Stimulated activated CD4-positive, alpha-beta T cell treated with anti-CD3 and anti-CD28 coated beads, Interleukin-4, amount 100 ng/mL, for 4 hours (primary cell): ENCODE measurements around the gene GPR37L1.

Source experiments
- DNase-seq, 2 experiments: peaks; one replicate each; pipeline ENCODE4 v3.0.0-alpha.2; 2020

Gene GPR37L1

DNA sequence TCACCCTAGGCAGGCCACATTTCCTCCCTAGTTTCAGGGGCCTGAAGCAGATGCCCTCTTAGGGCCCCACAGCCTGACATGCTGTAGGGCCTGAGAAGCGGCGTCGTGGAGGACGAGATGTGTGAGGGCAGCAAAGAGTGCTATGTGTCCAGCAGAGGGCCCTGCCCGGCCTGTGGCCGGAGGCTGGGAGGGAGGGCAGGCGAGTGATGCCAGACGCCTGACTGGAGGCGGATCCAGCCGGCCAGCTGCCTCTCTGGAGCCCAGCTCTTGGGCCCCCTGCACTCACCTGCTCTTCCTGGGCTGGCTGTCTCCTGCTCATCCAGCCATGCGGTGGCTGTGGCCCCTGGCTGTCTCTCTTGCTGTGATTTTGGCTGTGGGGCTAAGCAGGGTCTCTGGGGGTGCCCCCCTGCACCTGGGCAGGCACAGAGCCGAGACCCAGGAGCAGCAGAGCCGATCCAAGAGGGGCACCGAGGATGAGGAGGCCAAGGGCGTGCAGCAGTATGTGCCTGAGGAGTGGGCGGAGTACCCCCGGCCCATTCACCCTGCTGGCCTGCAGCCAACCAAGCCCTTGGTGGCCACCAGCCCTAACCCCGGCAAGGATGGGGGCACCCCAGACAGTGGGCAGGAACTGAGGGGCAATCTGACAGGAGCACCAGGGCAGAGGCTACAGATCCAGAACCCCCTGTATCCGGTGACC is at the start of gene GPR37L1:
GPR37L1 (plus strand) TSS at position 279 of the 697 bp plus-strand sequence; CDS start at position 326, 47 bp downstream.
- DNase-seq, result no peak

DNA sequence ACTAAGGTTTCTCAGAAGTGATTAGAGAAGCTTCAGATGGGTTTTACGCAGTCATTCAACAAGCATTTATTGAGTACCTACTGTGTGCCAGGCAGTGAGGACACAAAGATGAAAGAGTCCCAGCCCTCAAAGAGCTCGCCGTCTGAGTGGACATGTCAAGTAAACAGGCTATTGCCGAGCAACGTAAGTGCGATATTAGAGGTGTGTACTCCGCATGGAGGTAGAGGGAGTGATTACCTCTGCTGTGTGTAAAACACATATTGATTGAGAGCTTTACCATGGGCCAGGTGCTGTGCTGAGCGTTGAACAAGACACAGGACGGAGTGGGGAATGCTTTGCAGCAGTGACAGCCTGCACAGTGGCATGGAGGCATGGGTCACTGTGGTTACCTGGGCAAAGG is 49.5 kb upstream of the GPR37L1 start:
- no peak for DNase-seq

- DNase-seq, result no peak
These were observed 47.7 kb upstream of the GPR37L1 start for GRCh38 chr1:202074985-202075384.

DNA sequence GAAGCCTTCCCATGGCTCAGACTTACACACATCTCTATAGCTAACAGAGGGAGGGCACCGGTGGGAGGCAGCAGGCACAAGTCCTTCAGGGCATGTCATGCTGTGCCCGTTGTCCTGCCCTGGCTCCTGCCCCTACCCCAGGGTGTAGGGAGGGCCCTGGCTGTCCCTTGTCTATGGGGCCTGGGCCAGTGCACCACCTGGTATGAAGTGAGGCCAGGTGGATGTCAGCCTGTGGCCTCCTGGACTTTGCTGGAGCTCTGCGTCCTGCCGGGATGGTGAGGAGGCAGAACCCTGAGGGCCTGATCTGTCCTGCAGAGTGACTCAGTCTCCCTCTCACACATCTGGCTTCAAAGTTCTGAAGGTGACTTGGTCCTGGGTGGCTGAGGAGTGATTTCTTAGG is 47.3 kb upstream of the GPR37L1 start:
- no peak for DNase-seq

DNA sequence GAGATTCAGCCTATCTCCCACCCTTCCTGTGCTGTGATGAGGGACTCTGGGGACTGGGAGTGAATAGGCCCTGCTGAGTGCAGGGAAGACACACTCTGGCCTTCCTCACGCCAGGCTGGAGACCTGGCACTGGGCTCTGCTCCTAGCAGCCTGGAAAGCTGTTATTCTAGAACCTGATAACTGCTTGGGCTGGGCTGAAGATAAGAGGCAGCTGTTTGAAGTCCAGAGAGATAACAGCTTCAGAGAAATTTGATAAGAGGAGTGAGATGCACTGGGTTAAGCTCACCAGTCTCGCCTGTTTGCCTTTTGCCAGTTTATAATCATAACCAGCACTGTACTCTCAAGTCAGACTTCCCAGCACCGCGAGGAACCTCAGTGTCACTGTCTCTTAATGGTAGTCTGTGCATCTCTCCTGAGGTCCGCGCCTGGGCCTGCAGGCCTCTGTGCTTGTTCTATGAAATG is 46.6 kb upstream of the GPR37L1 start:
- DNase-seq, result no peak

DNA sequence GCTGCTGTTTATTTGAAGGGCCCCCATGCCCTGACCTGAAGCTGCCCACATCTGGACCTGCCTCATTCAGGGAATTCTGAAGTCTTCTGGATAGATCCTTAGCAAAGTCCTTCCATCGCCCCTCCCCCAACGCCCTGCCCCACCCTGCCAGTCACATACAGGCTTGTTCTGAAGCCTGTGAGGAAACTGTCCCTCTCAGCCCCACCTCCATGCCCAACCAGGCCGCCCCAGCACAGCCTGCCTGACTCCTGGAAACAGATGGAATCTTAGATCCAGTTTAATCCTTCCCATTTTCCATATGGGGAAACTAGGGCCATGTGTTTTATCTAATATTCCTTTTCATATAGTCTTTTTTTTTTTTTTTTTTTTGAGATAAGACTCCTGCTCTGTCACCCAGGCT is 44.5 kb upstream of the GPR37L1 start:
- no peak for DNase-seq

DNA sequence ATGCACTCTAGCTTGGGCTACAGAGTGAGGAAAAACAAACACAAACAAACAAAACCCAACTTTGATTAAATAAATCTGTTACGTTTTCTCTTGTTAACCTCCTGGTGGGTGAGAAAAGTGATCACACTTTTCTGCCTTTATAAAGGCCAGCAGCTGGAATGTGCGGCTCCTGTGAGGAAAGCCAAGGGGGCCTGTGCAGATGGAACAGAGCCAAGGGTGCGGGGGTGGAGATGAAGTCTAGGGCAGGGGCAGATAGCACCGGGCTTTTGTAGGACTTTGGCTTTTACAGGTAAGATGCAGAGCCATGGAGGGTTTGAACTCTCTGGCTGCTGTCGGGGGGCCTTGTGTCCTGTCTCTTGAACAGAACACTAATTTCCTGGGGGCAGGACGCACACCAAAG is 40.7 kb upstream of the GPR37L1 start:
- no peak for DNase-seq

DNA sequence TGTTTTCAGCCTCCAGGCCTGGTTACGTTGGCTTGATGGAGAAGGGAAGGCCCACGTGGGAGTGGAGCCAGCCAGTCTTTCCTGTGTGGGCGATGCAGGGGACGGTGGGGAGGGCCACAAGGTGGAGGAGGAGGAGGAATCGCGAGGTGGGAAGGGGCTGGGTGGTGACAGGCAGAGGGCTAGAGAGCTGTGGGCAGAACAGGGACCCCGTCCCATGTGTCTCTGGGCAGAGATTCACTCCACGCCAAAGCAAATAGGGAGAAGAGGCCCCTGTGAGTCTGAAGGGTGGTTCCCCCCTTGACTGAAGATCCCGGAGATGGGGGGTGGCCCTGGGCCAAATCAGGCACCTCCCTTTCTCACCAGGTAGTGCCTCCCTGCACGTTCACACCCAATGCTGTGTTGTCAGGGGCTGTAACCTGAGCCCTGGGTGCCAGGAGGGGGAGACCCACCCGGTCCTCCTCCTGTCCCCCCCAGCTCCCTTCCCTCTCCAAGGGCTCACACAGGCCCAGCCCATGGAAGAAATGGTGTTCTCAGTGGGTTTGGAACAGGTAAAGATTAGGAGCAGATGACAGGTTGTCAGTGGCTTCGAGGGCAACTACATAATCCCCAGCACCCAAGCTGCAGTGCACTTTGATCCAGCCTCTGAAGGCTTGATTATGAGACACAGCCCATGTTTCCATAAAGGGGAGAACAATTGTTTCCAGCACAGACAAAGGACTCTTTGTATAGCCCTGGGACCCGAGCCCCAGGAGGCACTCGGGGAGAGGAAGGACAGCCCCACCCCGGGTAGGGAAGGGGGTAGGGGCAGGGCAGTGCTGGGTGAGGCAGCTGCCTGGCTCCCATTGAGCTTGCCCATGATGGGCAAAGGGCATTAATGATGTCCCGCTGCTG is 37.7 kb upstream of the GPR37L1 start:
- no peak for DNase-seq

DNA sequence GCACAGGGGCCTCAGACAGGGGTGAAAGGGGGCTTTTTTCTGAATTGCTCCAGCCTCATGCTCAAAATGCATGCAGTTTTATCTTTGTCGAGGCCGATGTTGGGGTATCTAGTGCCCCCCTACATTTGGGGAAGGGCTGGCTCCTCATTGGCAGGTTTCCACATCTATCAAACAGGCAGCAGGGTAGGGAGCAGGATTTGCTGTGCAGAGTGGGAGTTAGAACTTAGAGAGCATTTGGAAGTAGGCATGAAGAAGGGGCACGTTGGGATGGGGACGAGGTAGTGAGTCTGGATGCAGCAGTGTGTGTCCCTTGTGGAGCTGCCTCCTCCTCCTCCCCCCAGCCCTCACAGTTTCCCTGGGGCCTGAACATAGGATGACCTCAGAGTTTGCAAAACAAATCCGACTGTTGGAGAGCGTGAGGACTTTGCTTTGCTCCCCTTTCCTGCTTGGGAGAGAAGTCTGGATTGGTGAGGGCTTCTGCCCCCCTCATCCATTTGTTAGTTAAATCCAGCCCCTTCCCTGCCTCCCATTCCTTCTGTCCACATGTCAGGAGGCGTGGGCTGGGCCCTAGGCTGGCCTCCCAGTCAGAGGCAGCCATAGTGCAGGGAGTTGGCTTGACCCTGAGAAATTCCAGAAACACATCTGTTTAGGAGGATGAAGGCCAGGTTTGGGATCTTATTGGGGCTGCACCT is 36.9 kb upstream of the GPR37L1 start:
- DNase-seq, result no peak

GRCh38 chr1:202086579-202087350 is 36.0 kb upstream of the GPR37L1 start:
- no peak for DNase-seq

DNA sequence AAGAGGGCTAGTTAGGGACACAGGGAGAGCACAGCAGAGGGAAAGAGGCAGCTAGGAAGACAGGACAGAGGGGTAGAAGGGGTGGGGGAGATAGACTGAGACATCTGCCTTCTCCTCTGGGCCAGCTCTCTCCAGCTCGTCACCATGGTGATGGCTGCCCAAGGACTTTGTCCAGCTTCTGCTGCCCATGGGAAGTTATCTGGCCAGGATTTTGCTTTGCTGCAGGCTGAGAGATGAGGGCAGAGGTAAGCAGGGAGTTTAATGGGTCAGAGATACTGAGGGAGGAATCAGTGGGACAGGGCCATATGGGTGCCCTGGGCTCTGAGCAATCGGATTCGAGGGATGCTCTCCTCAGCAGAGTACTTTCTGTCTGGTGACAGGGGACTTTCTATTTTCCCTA is 34.5 kb upstream of the GPR37L1 start:
- DNase-seq, result no peak

GRCh38 chr1:202090994-202091393 is 31.7 kb upstream of the GPR37L1 start:
- no peak for DNase-seq

DNA sequence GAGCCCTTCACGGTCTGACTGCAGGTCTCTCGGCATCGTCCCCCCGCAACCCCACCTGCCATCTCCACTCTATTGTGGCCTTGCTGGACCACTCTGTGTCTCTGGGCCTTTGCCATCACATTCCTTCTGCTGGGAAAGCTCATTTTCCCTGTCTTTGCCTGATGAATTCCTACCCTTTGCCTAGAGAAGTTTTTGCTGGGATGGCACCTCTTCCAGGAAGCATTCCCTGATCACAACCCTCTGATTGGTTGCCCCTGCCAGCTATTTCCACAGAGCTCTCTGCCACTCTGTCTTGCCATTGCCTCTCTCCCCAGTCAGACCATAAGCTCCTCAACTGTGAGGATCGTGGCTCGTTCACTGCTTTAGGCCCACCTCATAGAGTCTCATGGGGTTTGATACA is 28.9 kb upstream of the GPR37L1 start:
- no peak for DNase-seq

- no peak for DNase-seq
These were observed 21.5 kb upstream of the GPR37L1 start for GRCh38 chr1:202101184-202101583.

- DNase-seq, result no peak
These were observed 18.6 kb upstream of the GPR37L1 start for GRCh38 chr1:202104073-202104472.

- DNase-seq, result no peak
These were observed 17.0 kb upstream of the GPR37L1 start for GRCh38 chr1:202105571-202106339.

DNA sequence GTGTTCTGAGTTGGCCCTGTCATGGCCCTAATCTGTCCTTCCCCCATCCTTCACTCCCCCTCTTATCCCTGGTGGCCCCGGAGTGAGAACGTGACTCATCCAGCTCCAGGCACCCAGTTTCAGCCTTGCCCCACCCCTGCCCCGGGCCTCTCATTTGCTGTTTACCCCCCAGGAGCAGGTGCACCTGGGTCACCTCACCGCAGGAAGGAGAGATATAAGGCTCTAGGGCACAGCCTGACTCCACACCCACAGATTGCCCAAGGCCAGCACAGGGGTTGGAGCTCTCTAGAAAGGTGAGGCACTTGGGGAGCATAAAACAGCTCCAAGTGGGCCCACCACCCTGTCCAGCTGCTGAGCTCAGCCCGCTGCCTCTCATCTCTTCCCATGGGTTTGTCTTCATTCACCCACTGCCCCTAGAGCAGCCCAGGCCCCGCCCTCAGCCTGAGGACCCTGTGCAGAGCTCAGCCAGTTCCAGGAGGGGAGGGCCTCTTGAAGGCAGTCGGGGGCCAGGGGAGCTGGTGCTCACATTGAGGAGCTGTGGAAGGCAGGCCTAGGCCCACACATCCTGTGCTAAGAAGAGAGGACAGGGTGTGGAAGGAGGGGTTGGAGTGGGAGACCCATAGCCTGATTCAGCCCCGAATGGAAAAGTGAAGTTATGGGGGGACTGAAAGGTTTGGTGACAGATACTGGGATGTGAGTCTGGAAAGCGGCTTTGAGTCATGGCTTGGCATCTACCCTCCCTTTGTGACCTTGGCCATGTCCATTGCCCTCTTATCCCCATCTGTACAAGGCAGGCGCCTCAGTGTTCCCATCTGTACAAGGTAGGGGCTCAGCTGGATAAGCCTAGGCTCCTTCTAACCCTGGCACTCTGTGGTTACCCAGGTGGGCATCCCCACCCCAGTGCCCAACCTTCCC is 16.1 kb upstream of the GPR37L1 start:
- no peak for DNase-seq

DNA sequence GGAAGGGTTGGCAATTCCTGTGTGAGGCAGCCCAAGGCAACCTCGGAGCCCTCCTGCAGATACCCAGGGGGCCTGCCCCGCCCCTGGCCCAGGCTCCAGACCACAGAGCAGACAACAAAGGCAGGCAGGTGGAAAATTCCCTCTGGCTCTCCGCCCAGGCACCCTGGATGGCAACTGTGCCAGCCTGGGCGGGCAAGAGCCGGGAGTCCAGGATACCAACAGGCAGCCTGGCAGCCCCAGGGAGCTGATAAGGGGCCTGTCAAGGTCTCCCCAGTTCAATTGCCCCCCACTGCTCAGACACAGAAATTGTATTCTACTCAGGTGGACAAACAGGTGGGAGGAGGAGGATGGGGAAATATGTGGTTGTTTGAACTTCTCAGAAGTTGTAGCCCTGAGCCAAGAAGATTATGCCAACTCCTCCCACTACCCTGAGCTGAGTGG is 15.4 kb upstream of the GPR37L1 start:
- DNase-seq, result no peak

DNA sequence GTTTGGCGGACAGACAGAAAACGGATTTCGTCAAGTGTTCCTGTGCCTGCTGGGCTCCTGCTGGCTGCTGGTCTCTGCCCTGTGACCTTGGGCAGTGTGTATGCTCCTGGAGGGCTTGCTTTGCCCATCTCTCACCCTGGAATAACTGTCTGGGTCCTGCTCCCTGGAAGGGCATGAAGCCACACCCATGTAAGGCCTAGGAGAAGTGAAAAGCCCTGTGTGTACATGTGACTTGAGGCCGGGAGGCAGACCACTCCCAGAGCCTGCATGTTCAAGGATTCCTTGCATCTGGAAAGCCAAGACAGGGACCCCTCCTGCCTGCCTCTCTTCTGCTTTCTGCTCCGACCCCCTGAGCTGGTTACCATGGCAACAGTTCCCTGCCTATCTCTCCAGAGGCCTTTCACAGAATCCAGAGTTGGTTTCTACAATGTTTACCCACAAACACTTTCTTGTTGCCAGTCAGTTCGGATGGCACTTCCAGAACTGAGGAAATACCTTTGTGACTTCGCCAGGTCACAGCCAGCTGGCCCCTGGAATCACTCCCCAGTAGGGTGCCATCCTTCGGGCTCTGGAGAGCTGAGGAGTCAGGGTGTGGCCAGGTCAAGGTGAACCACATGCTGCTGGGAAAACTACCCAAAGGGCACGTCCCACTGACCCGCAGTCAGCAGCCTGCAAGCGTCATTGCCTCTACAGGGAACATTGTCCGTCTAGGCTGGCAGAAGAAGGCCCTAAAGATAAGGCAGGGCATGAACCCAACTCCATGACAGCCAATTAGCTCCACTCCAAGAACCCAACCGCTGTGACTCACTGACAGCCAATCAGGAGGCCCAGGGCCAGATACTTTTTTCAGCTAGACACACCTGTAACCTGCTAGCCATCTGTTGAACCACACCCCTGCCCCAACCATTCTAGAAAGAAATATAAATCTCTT is 14.7 kb upstream of the GPR37L1 start:
- no peak for DNase-seq

DNA sequence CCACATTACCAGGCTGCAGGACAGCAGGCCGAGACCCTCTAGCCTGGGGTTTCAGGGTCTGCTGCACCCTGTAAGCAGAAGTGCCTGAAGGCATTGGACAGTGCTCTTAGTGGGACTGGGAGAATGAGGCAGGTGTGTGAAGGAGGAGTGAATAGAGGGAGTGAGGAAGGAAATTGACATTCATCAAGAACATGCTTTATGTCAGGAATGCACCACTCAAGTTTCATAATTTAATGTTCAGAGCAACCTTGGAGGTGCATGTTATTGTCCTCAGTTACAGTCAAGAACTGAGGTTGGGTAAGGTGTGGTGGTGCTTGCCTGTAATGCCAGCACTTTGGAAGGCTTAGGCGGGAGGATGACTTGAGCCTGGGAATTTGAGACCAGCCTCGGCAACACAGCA is 11.7 kb upstream of the GPR37L1 start:
- DNase-seq, result no peak
